H9 (cell line): Measurements from ENCODE around the gene AXIN1. TPM values are rescaled to one million over a fixed set of nuclear protein-coding genes. Genes with fewer than 3 reads are reported as not detected.

Experiments used
- DNase-seq: peaks from one replicate; pipeline ENCODE4 v3.0.0-alpha.2; 2017
- H2AFZ ChIP-seq: one replicate; pipeline ENCODE4 v1.6.1; 2013; ENCODE audit warnings: mild to moderate bottlenecking, low read length, control low read depth, moderate library complexity
- H2AK5ac ChIP-seq: 2 replicates; pipeline ENCODE4 v1.6.1; 2013; ENCODE audit warnings: low read length, control low read depth, mixed read lengths; ENCODE audit not compliant: insufficient read length
- H2BK120ac ChIP-seq: one replicate; pipeline ENCODE4 v1.6.1; 2013; ENCODE audit warnings: low read depth, mild to moderate bottlenecking, low read length, control low read depth, inconsistent platforms; ENCODE audit not compliant: poor library complexity, severe bottlenecking
- H2BK12ac ChIP-seq: 2 replicates; pipeline ENCODE4 v1.6.1; 2013; ENCODE audit warnings: low read length, control low read depth, mixed read lengths, low read depth; ENCODE audit not compliant: insufficient read length
- H2BK15ac ChIP-seq: 2 replicates; pipeline ENCODE4 v1.6.1; 2013; ENCODE audit warnings: low read depth, low read length, control low read depth
- H2BK20ac ChIP-seq: one replicate; pipeline ENCODE4 v1.6.1; 2013; ENCODE audit warnings: low read depth, mild to moderate bottlenecking, low read length, control low read depth, inconsistent platforms; ENCODE audit not compliant: poor library complexity, severe bottlenecking
- H2BK5ac ChIP-seq: 2 replicates; pipeline ENCODE4 v1.6.1; 2013; ENCODE audit warnings: low read length, control low read depth, mixed read lengths; ENCODE audit not compliant: insufficient read length
- H3K14ac ChIP-seq: 2 replicates; pipeline ENCODE4 v1.6.1; 2013; ENCODE audit warnings: low read length, control low read depth; ENCODE audit not compliant: insufficient read depth
- H3K18ac ChIP-seq: 2 replicates; pipeline ENCODE4 v1.6.1; 2013; ENCODE audit warnings: low read depth, mild to moderate bottlenecking, mixed read lengths, low read length, control low read depth; ENCODE audit not compliant: insufficient read length
- H3K23ac ChIP-seq: 2 replicates; pipeline ENCODE4 v1.6.1; 2013; ENCODE audit warnings: low read length, control low read depth, mixed read lengths, low read depth; ENCODE audit not compliant: insufficient read length
- H3K23me2 ChIP-seq: 2 replicates; pipeline ENCODE4 v1.6.1; 2013; ENCODE audit warnings: low read depth, mild to moderate bottlenecking, mixed read lengths, low read length, control low read depth; ENCODE audit not compliant: insufficient read length, poor library complexity, severe bottlenecking
- H3K27ac ChIP-seq: 2 replicates; pipeline ENCODE4 v1.5.1; 2013; ENCODE audit warnings: low read length, control low read depth, mixed read lengths, low read depth; ENCODE audit not compliant: insufficient read length
- H3K27me3 ChIP-seq: 2 replicates; pipeline ENCODE4 v1.6.1; 2013; ENCODE audit warnings: low read length, control low read depth, inconsistent platforms; ENCODE audit not compliant: insufficient read depth
- H3K4ac ChIP-seq: 2 replicates; pipeline ENCODE4 v1.6.1; 2013; ENCODE audit warnings: low read depth, mild to moderate bottlenecking, control low read depth, inconsistent platforms, low read length, moderate library complexity
- H3K4me1 ChIP-seq: 2 replicates; pipeline ENCODE4 v1.6.1; 2013; ENCODE audit warnings: low read length, control low read depth, inconsistent platforms; ENCODE audit not compliant: insufficient read depth
- H3K4me2 ChIP-seq: 2 replicates; pipeline ENCODE4 v1.6.1; 2013; ENCODE audit warnings: low read length, control low read depth, mixed read lengths; ENCODE audit not compliant: insufficient read length, insufficient read depth
- H3K56ac ChIP-seq: 2 replicates; pipeline ENCODE4 v1.6.1; 2013; ENCODE audit warnings: low read depth, mild to moderate bottlenecking, mixed read lengths, low read length, control low read depth; ENCODE audit not compliant: insufficient read length
- H3K79me1 ChIP-seq: 2 replicates; pipeline ENCODE4 v1.6.1; 2013; ENCODE audit warnings: low read depth, mild to moderate bottlenecking, moderate library complexity, low read length, control low read depth, inconsistent platforms; ENCODE audit not compliant: insufficient read depth, poor library complexity, severe bottlenecking
- H3K79me2 ChIP-seq: 2 replicates; pipeline ENCODE4 v1.6.1; 2013; ENCODE audit warnings: low read length, control low read depth, inconsistent platforms; ENCODE audit not compliant: insufficient read depth
- H3K9ac ChIP-seq: 2 replicates; pipeline ENCODE4 v1.6.1; 2013; ENCODE audit warnings: low read length, control low read depth, mixed read lengths; ENCODE audit not compliant: insufficient read length; ENCODE audit errors: extremely low read depth
- H3K9me3 ChIP-seq: one replicate; pipeline ENCODE4 v1.6.1; 2013; ENCODE audit warnings: low read depth, low read length, inconsistent platforms; ENCODE audit not compliant: control insufficient read depth
- H3T11ph ChIP-seq: one replicate; pipeline ENCODE4 v1.6.1; 2013; ENCODE audit warnings: mild to moderate bottlenecking, low read length, control low read depth, inconsistent platforms
- H4K20me1 ChIP-seq: one replicate; pipeline ENCODE4 v1.6.1; 2013; ENCODE audit not compliant: control insufficient read depth, insufficient read length, insufficient read depth
- H4K5ac ChIP-seq: 2 replicates; pipeline ENCODE4 v1.6.1; 2013; ENCODE audit warnings: low read depth, mild to moderate bottlenecking, mixed read lengths, low read length, control low read depth; ENCODE audit not compliant: insufficient read length
- H4K8ac ChIP-seq: replicated peaks from 2 replicates; pipeline ENCODE4 v1.6.1; 2013; ENCODE audit warnings: low read length, control low read depth, mixed read lengths, low read depth; ENCODE audit not compliant: insufficient read length
- H4K91ac ChIP-seq: 2 replicates; pipeline ENCODE4 v1.6.1; 2013; ENCODE audit warnings: low read depth, mild to moderate bottlenecking, moderate library complexity, mixed read lengths, low read length, control low read depth; ENCODE audit not compliant: insufficient read length
- H3K27ac Mint-ChIP-seq, 3 experiments: 2 replicates in 2 of 3; 3 replicates in 1 of 3; pipeline ENCODE4 v1.8.0; 2020 to 2021; ENCODE audit warnings: mixed read lengths in 3 of 3, mild to moderate bottlenecking in 1 of 3, moderate library complexity in 1 of 3
- H3K27me3 Mint-ChIP-seq: 2 replicates; pipeline ENCODE4 v1.8.0; 2021; ENCODE audit warnings: low read depth, mild to moderate bottlenecking, moderate library complexity, mixed read lengths
- H3K36me3 Mint-ChIP-seq, 3 experiments: 2 replicates in 2 of 3; 3 replicates in 1 of 3; pipeline ENCODE4 v1.8.0; 2020 to 2021; ENCODE audit warnings: low read depth in 3 of 3, mixed read lengths in 3 of 3; ENCODE audit not compliant: insufficient read depth in 1 of 3
- H3K4me1 Mint-ChIP-seq, 2 experiments: 2 replicates each; pipeline ENCODE4 v1.8.0; 2020; ENCODE audit warnings: mixed read lengths in 2 of 2
- H3K4me3 Mint-ChIP-seq, 2 experiments: 2 replicates in 1 of 2; 3 replicates in 1 of 2; pipeline ENCODE4 v1.8.0; 2020 to 2021; ENCODE audit warnings: mild to moderate bottlenecking in 2 of 2, mixed read lengths in 2 of 2, moderate library complexity in 1 of 2
- H3K9me3 Mint-ChIP-seq, 2 experiments: 2 replicates in 1 of 2; 3 replicates in 1 of 2; pipeline ENCODE4 v1.8.0; 2020; ENCODE audit warnings: mild to moderate bottlenecking in 2 of 2, mixed read lengths in 2 of 2, moderate library complexity in 1 of 2
- WGBS: extraction: QIAGEN DNeasy Blood & Tissue Kit; methylation state at CpG from one replicate; pipeline ENCODE4 v1.1.7; 2013; ENCODE audit warnings: missing lambda C conversion rate, low lambda C conversion rate, mixed read lengths; ENCODE audit not compliant: insufficient read length; ENCODE audit errors: extremely low coverage; 5-methylcytosine and 5-hydroxymethylcytosine counted together
- total RNA-seq: library from RNA; stranded (reverse); gene quantifications from 2 replicates; pipeline ENCODE4 v1.2.1, GENCODE V29; 2021
- TF ChIP-seq, protein P1 (sequence below): fragments of 200-600 bp; sonication (generic); conservative IDR thresholded peaks from 3 replicates; pipeline ENCODE4 v1.8.0; 2021; ENCODE audit warnings: antibody characterized with exemption, mild to moderate bottlenecking

The AXIN1 gene
- total RNA-seq, 1 experiment from 2014 or later: 50.9 TPM

DNA sequence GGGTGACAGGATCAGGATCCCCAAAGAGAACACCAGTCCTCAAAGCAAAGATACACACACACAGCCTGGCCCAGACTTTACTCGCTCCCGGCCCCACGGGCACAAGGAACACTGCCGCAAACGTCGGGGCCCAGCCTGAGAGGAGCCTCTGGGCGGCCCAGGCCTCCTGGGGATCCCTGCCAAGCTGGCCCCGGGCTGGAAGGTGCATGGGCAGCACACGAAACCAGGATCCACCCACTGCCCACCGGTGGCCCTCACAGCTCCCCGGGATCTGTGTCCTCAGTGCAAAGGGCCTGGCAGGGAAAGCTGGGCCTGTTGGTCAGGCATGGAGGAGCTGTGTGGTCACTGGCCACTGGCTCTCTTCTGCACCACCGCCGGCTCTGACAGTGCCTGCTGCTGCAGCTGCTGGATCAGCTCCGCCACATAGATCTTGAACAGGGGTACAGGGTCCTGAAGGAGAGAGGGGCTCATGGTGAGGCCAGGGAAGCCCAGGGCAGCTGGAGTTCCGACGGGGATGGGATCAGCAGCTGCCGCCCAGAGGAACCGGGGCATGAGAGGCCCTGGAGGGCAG is 14.9 kb upstream of the AXIN1 start:
- Histone ChIP-seq H3K4me2 (no peak overlapping the region), H3K9ac (no peak overlapping the region), H2BK12ac (no peak overlapping the region), H4K5ac (no peak overlapping the region), H3K79me2 (no peaks in the 10 kb centered on the region), H4K8ac (no peak overlapping the region), H2BK20ac (no peak overlapping the region), H2BK15ac (no peak overlapping the region), H3K4me1 (no peaks in the 10 kb centered on the region), H3K18ac (no peak overlapping the region), H3K14ac (no peak overlapping the region), H3K27me3 (no peaks in the 10 kb centered on the region), H4K91ac (no peak overlapping the region), H2AK5ac (no peak overlapping the region), H3K56ac (no peak overlapping the region), H3K4ac (no peak overlapping the region), H3K27ac (no peak overlapping the region), H3K23me2 (no peaks in the 10 kb centered on the region), H2BK5ac (no peak overlapping the region), H3K79me1 (no peaks in the 10 kb centered on the region), H3T11ph (no peak overlapping the region), H2BK120ac (no peak overlapping the region), H3K9me3 (no peaks in the 10 kb centered on the region), H3K23ac (no peak overlapping the region), H4K20me1 (no peaks in the 10 kb centered on the region), H2AFZ (no peak overlapping the region)
- Mint-ChIP-seq H3K9me3 (no peaks in the 10 kb centered on the region), H3K27ac (peak overlapping the region in 2 of 3 experiments; percentile 22 to 69; a peak in 2 of 7 replicates), H3K4me1 (peaks cover 9 to 16% of the 10 kb centered on the region in 2 experiments), H3K36me3 (peaks cover 3 to 39% (median 34%) of the 10 kb centered on the region in 3 experiments; a peak in 6 of 7 replicates), H3K27me3 (peaks cover 5% of the 10 kb centered on the region), H3K4me3 (peak overlapping the region in 1 of 2 experiments; percentile 36; a peak in 1 of 5 replicates)
- TF ChIP-seq, protein P1, sequence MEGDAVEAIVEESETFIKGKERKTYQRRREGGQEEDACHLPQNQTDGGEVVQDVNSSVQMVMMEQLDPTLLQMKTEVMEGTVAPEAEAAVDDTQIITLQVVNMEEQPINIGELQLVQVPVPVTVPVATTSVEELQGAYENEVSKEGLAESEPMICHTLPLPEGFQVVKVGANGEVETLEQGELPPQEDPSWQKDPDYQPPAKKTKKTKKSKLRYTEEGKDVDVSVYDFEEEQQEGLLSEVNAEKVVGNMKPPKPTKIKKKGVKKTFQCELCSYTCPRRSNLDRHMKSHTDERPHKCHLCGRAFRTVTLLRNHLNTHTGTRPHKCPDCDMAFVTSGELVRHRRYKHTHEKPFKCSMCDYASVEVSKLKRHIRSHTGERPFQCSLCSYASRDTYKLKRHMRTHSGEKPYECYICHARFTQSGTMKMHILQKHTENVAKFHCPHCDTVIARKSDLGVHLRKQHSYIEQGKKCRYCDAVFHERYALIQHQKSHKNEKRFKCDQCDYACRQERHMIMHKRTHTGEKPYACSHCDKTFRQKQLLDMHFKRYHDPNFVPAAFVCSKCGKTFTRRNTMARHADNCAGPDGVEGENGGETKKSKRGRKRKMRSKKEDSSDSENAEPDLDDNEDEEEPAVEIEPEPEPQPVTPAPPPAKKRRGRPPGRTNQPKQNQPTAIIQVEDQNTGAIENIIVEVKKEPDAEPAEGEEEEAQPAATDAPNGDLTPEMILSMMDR: no peak
- no CpG with 5 or more reads among the region's 18 CpGs for WGBS
- DNase-seq: no peak
